Endothelial cell of umbilical vein (primary cell): ENCODE results near the gene ASB13. TPM values are rescaled to one million over a fixed set of nuclear protein-coding genes. Genes with fewer than 3 reads are reported as not detected.

Experiments used
- BruUV-seq: library from RNA; stranded (reverse); fragments of 400-500 nt; replicated peaks from 2 replicates; lab custom pipeline; 2021; lab: Mats Ljungman, UMichigan
- CTCF ChIA-PET: fragments of 300-600, 350-600 bp; sonication (Branson Sonifier 250); formaldehyde crosslinking; loops from one replicate; lab custom pipeline; 2021; ENCODE audit warnings: antibody characterized with exemption, inconsistent platforms; lab: Charles Lee
- POLR2A ChIA-PET: fragments of 300-600, 350-600 bp; sonication (Branson Sonifier 250); formaldehyde crosslinking; loops from one replicate; lab custom pipeline; 2021; ENCODE audit warnings: antibody characterized with exemption, inconsistent platforms; lab: Charles Lee
- DNase-seq: peaks from one replicate; pipeline ENCODE4 v3.0.0-alpha.2; 2011; ENCODE audit warnings: low read depth, low spot score
- FAIRE-seq: peaks from 2 replicates; lab custom pipeline; 2011; peaks lifted over from hg19 to GRCh38; lab: Jason Lieb, UNC
- H2AFZ ChIP-seq: 2 replicates; pipeline ENCODE4 v1.6.0; 2012; ENCODE audit warnings: low read depth, low read length, control low read depth, inconsistent platforms
- H3K27ac ChIP-seq: 2 replicates; pipeline ENCODE4 v1.5.1; 2011; ENCODE audit warnings: low read depth, mild to moderate bottlenecking, control low read depth, low read length, moderate library complexity; ENCODE audit not compliant: insufficient read depth
- H3K27me3 ChIP-seq, 2 experiments: 2 replicates each; pipeline versions ENCODE4 v1.6.0 to v1.6.1; 2011; ENCODE audit warnings: low read length in 2 of 2, mixed read lengths in 1 of 2; ENCODE audit not compliant: control insufficient read depth in 2 of 2, insufficient read depth in 2 of 2
- H3K36me3 ChIP-seq, 2 experiments: 2 replicates in 1 of 2; 3 replicates in 1 of 2; pipeline ENCODE4 v1.5.1; 2011; ENCODE audit warnings: low read length in 2 of 2, mild to moderate bottlenecking in 1 of 2, moderate library complexity in 1 of 2; ENCODE audit not compliant: control insufficient read depth in 2 of 2, insufficient read depth in 2 of 2; ENCODE audit errors: extremely low read depth in 1 of 2
- H3K4me1 ChIP-seq: 3 replicates; pipeline ENCODE4 v1.5.1; 2011; ENCODE audit warnings: mild to moderate bottlenecking, low read length; ENCODE audit not compliant: control insufficient read depth, insufficient read depth; ENCODE audit errors: extremely low read depth
- H3K4me2 ChIP-seq: 2 replicates; pipeline ENCODE4 v1.6.1; 2011; ENCODE audit warnings: low read length, control low read depth, mixed read lengths; ENCODE audit not compliant: insufficient read depth
- H3K4me3 ChIP-seq, 3 experiments: fragments of 200-600 bp in 1 of 3; sonication (generic), shearing (Covaris generic) in 1 of 3; replicated peaks in 1 of 3; 2 replicates each; pipeline ENCODE4 v1.5.1; 2011 to 2016; ENCODE audit warnings: control low read depth in 3 of 3, low read length in 3 of 3, mild to moderate bottlenecking in 2 of 3, inconsistent platforms in 1 of 3, low read depth in 1 of 3, moderate library complexity in 1 of 3; ENCODE audit not compliant: insufficient read depth in 1 of 3
- H3K79me2 ChIP-seq: 2 replicates; pipeline ENCODE4 v1.6.0; 2012; ENCODE audit warnings: low read length, inconsistent platforms; ENCODE audit not compliant: control insufficient read depth, insufficient read depth
- H3K9ac ChIP-seq: replicated peaks from 2 replicates; pipeline ENCODE3; 2011; ENCODE audit warnings: low read length, control low read depth; ENCODE audit not compliant: insufficient read depth; ENCODE audit errors: extremely low read depth
- H3K9me1 ChIP-seq: replicated peaks from 3 replicates; pipeline ENCODE4 v1.6.0; 2011; ENCODE audit warnings: mild to moderate bottlenecking, low read length; ENCODE audit not compliant: control insufficient read depth, insufficient read depth; ENCODE audit errors: extremely low read depth
- H3K9me3 ChIP-seq: replicated peaks from 2 replicates; pipeline ENCODE4 v1.5.1; 2012; ENCODE audit warnings: low read length, inconsistent platforms; ENCODE audit not compliant: control insufficient read depth, insufficient read depth
- H4K20me1 ChIP-seq: replicated peaks from 2 replicates; pipeline ENCODE3; 2011; ENCODE audit warnings: mild to moderate bottlenecking, low read length; ENCODE audit not compliant: control insufficient read depth, insufficient read depth; ENCODE audit errors: extremely low read depth
- EZH2 ChIP-seq: IDR thresholded peaks from 2 replicates; pipeline ENCODE4 v1.6.1; 2012; ENCODE audit warnings: borderline replicate concordance, low read depth, mild to moderate bottlenecking, moderate library complexity, low read length, inconsistent platforms; ENCODE audit not compliant: severe bottlenecking
- FOS ChIP-seq: IDR thresholded peaks from 2 replicates; pipeline ENCODE4 v1.6.1; 2011; ENCODE audit warnings: mild to moderate bottlenecking, low read length, moderate library complexity, borderline replicate concordance; ENCODE audit not compliant: insufficient read depth
- GATA2 ChIP-seq: IDR thresholded peaks from 2 replicates; pipeline ENCODE4 v1.7.0; 2011; ENCODE audit warnings: low read depth, mild to moderate bottlenecking, moderate library complexity, mixed read lengths, low read length; ENCODE audit not compliant: insufficient read length, insufficient read depth
- JUN ChIP-seq: IDR thresholded peaks from 2 replicates; pipeline ENCODE4 v1.6.1; 2011; ENCODE audit warnings: borderline replicate concordance, low read depth; ENCODE audit not compliant: insufficient read length, insufficient read depth
- MAX ChIP-seq: IDR thresholded peaks from 2 replicates; pipeline ENCODE4 v1.6.1; 2011; ENCODE audit not compliant: insufficient read depth, insufficient read length
- MYC ChIP-seq: IDR thresholded peaks from one replicate; pipeline ENCODE4 v1.6.1; 2011; ENCODE audit warnings: mild to moderate bottlenecking, low read depth, low read length
- POLR2A ChIP-seq: IDR thresholded peaks from 2 replicates; pipeline ENCODE4 v1.6.1; 2012; ENCODE audit warnings: low read depth, mild to moderate bottlenecking, control low read depth, low read length
- POLR2AphosphoS5 ChIP-seq: IDR thresholded peaks from 2 replicates; pipeline ENCODE4 v1.6.1; 2012; ENCODE audit warnings: low read depth, mild to moderate bottlenecking, control low read depth, low read length, moderate library complexity; ENCODE audit not compliant: insufficient read depth
- dilution Hi-C: fragments of 300-500 bp; cut with MboI; formaldehyde crosslinking; loops from one replicate; pipeline ENCODE4 v1.15.0; 2019; ENCODE audit warnings: low sequenced_read_pairs; ENCODE audit not compliant: extremely low pct_ligation_motif_present
- intact Hi-C: fragments of 100-400 bp; cut with micrococcal nuclease; formaldehyde crosslinking; loops from one replicate; pipeline ENCODE4 v1.10.0; 2022
- polyA plus RNA-seq, 4 experiments: library from polyadenylated mRNA; depleted of rRNA in 3 of 4; stranded (reverse) in 3 of 4; unstranded in 1 of 4; fragments of >200 nt; gene quantifications; 2 replicates each; pipeline versions ENCODE4 v1.2.1 to v1.2.3, GENCODE V29; 2011 to 2012; ENCODE audit warnings: missing spikeins in 1 of 4
- total RNA-seq: library from RNA; stranded (reverse); gene quantifications from 2 replicates; pipeline ENCODE4 v1.2.3, GENCODE V29; 2021
- TF ChIP-seq, protein P1 (sequence below), 2 donors: IDR thresholded peaks; 1 replicate in 1 of 2; 2 replicates in 1 of 2; pipeline ENCODE4 v1.5.1; 2011; ENCODE audit warnings: low read length in 2 of 2, mild to moderate bottlenecking in 2 of 2, moderate library complexity in 2 of 2, control low read depth in 1 of 2, inconsistent platforms in 1 of 2, low read depth in 1 of 2; ENCODE audit not compliant: insufficient read depth in 1 of 2; ENCODE audit errors: extremely low read depth in 1 of 2

The ASB13 gene
- total and polyA plus RNA-seq, 2 donors (not counting 3 experiments of a cell fraction or from before 2014, with no cell fraction given): 6.3 to 7.3 TPM

GRCh38 chr10:5663692-5664427 lies 2.5 kb downstream of the ASB13 start:
- no peak overlapping the region for H3K9ac ChIP-seq
- ChIA-PET POLR2A (no interaction called here), CTCF (no interaction called here)
- no peak overlapping the region for H3K4me3 ChIP-seq
- DNase-seq: no peak
- no TSS peak for BruUV-seq
- H3K27ac ChIP-seq: no peak overlapping the region
- FAIRE-seq: no peak
- intact Hi-C loops (no loop called here), dilution Hi-C loops (no loop called here)
- H3K9me3 ChIP-seq: no peaks in the 10 kb centered on the region
- H4K20me1 ChIP-seq: no peaks in the 10 kb centered on the region
- TF ChIP-seq GATA2 (no peak), MYC (no peak), FOS (no peak), POLR2AphosphoS5 (no peak), JUN (no peak), EZH2 (no peak), MAX (no peak), POLR2A (no peak)
- TF ChIP-seq, protein P1, sequence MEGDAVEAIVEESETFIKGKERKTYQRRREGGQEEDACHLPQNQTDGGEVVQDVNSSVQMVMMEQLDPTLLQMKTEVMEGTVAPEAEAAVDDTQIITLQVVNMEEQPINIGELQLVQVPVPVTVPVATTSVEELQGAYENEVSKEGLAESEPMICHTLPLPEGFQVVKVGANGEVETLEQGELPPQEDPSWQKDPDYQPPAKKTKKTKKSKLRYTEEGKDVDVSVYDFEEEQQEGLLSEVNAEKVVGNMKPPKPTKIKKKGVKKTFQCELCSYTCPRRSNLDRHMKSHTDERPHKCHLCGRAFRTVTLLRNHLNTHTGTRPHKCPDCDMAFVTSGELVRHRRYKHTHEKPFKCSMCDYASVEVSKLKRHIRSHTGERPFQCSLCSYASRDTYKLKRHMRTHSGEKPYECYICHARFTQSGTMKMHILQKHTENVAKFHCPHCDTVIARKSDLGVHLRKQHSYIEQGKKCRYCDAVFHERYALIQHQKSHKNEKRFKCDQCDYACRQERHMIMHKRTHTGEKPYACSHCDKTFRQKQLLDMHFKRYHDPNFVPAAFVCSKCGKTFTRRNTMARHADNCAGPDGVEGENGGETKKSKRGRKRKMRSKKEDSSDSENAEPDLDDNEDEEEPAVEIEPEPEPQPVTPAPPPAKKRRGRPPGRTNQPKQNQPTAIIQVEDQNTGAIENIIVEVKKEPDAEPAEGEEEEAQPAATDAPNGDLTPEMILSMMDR (IDR thresholded peaks at IDR 0.05; ENCODE audit: extremely low read depth in 1 of 2, insufficient read depth in 1 of 2, low read depth in 1 of 2, low read length in 2 of 2): no peak
- H3K79me2 ChIP-seq: no peaks in the 10 kb centered on the region
- no peaks in the 10 kb centered on the region for H3K36me3 ChIP-seq
- H3K4me2 ChIP-seq: no peak overlapping the region
- H3K4me1 ChIP-seq: peaks cover 6% of the 10 kb centered on the region
- H3K9me1 ChIP-seq: no peaks in the 10 kb centered on the region
- H3K27me3 ChIP-seq: no peaks in the 10 kb centered on the region
- no peak overlapping the region for H2AFZ ChIP-seq
